HepG2 (cell line): ENCODE data around the gene MIB1. TPM values are rescaled to one million over a fixed set of nuclear protein-coding genes. Genes with fewer than 3 reads are reported as not detected.
A peak's percentile ranks its signal among the peaks of the same experiment; 100 is the strongest.

ENCODE experiments used
- ATAC-seq: fragments of 200-7000 bp; cut with Tn5 transposase; 3 replicates; pipeline ENCODE4 v1.9.1; 2020; ENCODE audit warnings: mild to moderate bottlenecking, moderate library complexity
- BruUV-seq: library from RNA; stranded (reverse); fragments of 400-500 nt; replicated peaks from 2 replicates; lab custom pipeline; 2021; lab: Mats Ljungman, UMichigan
- CTCF ChIA-PET: fragments of 300-600 bp; formaldehyde crosslinking; extraction: SDS; loops from one replicate; lab custom pipeline; 2021; ENCODE audit warnings: low total read pairs, inconsistent platforms, low intra/inter-chr PET ratio; lab: Yijun Ruan, JAX
- POLR2A ChIA-PET: fragments of 350-600 bp; sonication (Branson Sonifier 250); formaldehyde crosslinking; loops from one replicate; lab custom pipeline; 2020; ENCODE audit warnings: antibody characterized with exemption, inconsistent platforms; lab: Yijun Ruan, JAX
- DNase-seq: peaks from one replicate; pipeline ENCODE4 v3.0.0-alpha.2; 2015; ENCODE audit warnings: low spot score
- FAIRE-seq: peaks from 3 replicates; lab custom pipeline; 2011; peaks lifted over from hg19 to GRCh38; lab: Jason Lieb, UNC
- H2AFZ ChIP-seq: one replicate; pipeline ENCODE4 v1.6.1; 2011; ENCODE audit warnings: low read length, inconsistent platforms
- H3K27ac ChIP-seq: fragments of 300-600 bp; 3 replicates; pipeline ENCODE4 v1.8.0; 2011; ENCODE audit warnings: mixed run types, mild to moderate bottlenecking, mixed read lengths, low read length, inconsistent platforms; ENCODE audit not compliant: insufficient read depth; ENCODE audit errors: extremely low read length
- H3K27me3 ChIP-seq, 2 experiments: fragments of 200-600 bp in 1 of 2; 2 replicates in 1 of 2; 3 replicates in 1 of 2; pipeline versions ENCODE4 v1.6.0 to v1.8.0; 2011; ENCODE audit warnings: low read length in 2 of 2, mild to moderate bottlenecking in 2 of 2, moderate library complexity in 2 of 2, inconsistent platforms in 1 of 2; ENCODE audit not compliant: insufficient read depth in 2 of 2, control insufficient read depth in 1 of 2
- H3K36me3 ChIP-seq, 2 experiments: fragments of 200-600 bp in 1 of 2; replicated peaks in 1 of 2; 2 replicates in 1 of 2; 3 replicates in 1 of 2; pipeline versions ENCODE4 v1.5.1 to v1.8.0; 2011; ENCODE audit warnings: low read length in 2 of 2, inconsistent platforms in 1 of 2; ENCODE audit not compliant: insufficient read depth in 2 of 2, control insufficient read depth in 1 of 2
- H3K4me1 ChIP-seq: 2 replicates; pipeline ENCODE4 v1.5.1; 2012; ENCODE audit warnings: low read length, inconsistent platforms; ENCODE audit not compliant: insufficient read depth
- H3K4me2 ChIP-seq: 2 replicates; pipeline ENCODE4 v1.6.0; 2011; ENCODE audit warnings: low read depth, low read length, inconsistent platforms
- H3K4me3 ChIP-seq, 3 experiments: fragments of 200-600 bp in 1 of 3; sonication (generic), shearing (Covaris generic) in 1 of 3; replicated peaks in 1 of 3; 2 replicates each; pipeline ENCODE4 v1.5.1; 2011 to 2016; ENCODE audit warnings: low read length in 3 of 3, inconsistent platforms in 2 of 3, low read depth in 2 of 3, mild to moderate bottlenecking in 2 of 3, control low read depth in 1 of 3, mixed read lengths in 1 of 3; ENCODE audit not compliant: insufficient read depth in 1 of 3
- H3K79me2 ChIP-seq: one replicate; pipeline ENCODE4 v1.6.1; 2011; ENCODE audit warnings: low read length, inconsistent platforms; ENCODE audit not compliant: insufficient read depth
- H3K9ac ChIP-seq: 2 replicates; pipeline ENCODE4 v1.6.0; 2011; ENCODE audit warnings: mild to moderate bottlenecking, low read depth, low read length, inconsistent platforms; ENCODE audit not compliant: insufficient read depth
- H3K9me3 ChIP-seq: 2 replicates; pipeline ENCODE4 v1.5.1; 2012; ENCODE audit warnings: mild to moderate bottlenecking, low read length
- H4K20me1 ChIP-seq: 2 replicates; pipeline ENCODE4 v1.6.0; 2011; ENCODE audit warnings: inconsistent platforms, mild to moderate bottlenecking, low read length, moderate library complexity; ENCODE audit not compliant: insufficient read depth
- CHD4 ChIP-seq: fragments of 200-600 bp; sonication (generic); IDR thresholded peaks from 2 replicates; pipeline ENCODE4 v1.7.0; 2017; ENCODE audit warnings: mild to moderate bottlenecking, low read length, borderline replicate concordance
- HDAC1 ChIP-seq: sonication (generic); formaldehyde crosslinking; IDR thresholded peaks from 2 replicates; pipeline ENCODE4 v1.5.1; 2020; ENCODE audit warnings: mild to moderate bottlenecking, missing genetic modification reagents
- JUND ChIP-seq: sonication (generic); formaldehyde crosslinking; IDR thresholded peaks from 2 replicates; pipeline ENCODE4 v1.8.0; 2022; ENCODE audit warnings: mild to moderate bottlenecking, missing genetic modification reagents
- KLF12 ChIP-seq: sonication (generic); formaldehyde crosslinking; IDR thresholded peaks from 2 replicates; pipeline ENCODE4 v1.4.0; 2020; ENCODE audit warnings: missing genetic modification reagents, borderline replicate concordance
- KLF9 ChIP-seq: IDR thresholded peaks from 2 replicates; pipeline ENCODE4 v1.6.1; 2016; ENCODE audit warnings: low read depth
- MTF1 ChIP-seq: sonication (generic); formaldehyde crosslinking; IDR thresholded peaks from 2 replicates; pipeline ENCODE4 v1.5.0; 2020; ENCODE audit warnings: missing genetic modification reagents
- NFIC ChIP-seq: IDR thresholded peaks from 2 replicates; pipeline ENCODE4 v1.6.1; 2012; ENCODE audit warnings: mild to moderate bottlenecking, low read length, inconsistent platforms
- POLR2G ChIP-seq: fragments of 200-400 bp; formaldehyde crosslinking; IDR thresholded peaks from 2 replicates; pipeline ENCODE4 v1.6.1; 2018; ENCODE audit warnings: mild to moderate bottlenecking, low read depth, low read length, moderate library complexity
- SUZ12 ChIP-seq: fragments of 150-350 bp; IDR thresholded peaks from 2 replicates; pipeline ENCODE4 v1.6.1; 2014; ENCODE audit warnings: low read depth, low read length
- THAP11 ChIP-seq: IDR thresholded peaks from 2 replicates; pipeline ENCODE4 v1.6.1; 2016; ENCODE audit warnings: missing biosample characterization, missing genetic modification reagents
- YEATS2 ChIP-seq: sonication (generic); formaldehyde crosslinking; IDR thresholded peaks from 2 replicates; pipeline ENCODE4 v1.4.0; 2020; ENCODE audit warnings: missing genetic modification reagents, borderline replicate concordance
- ZMYM3 ChIP-seq: sonication (generic); formaldehyde crosslinking; IDR thresholded peaks from 2 replicates; pipeline ENCODE4 v1.5.1; 2020; ENCODE audit warnings: mild to moderate bottlenecking, missing genetic modification reagents
- ZNF232 ChIP-seq: sonication (generic); formaldehyde crosslinking; IDR thresholded peaks from 2 replicates; pipeline ENCODE4 v1.4.0; 2020; ENCODE audit warnings: missing genetic modification reagents, borderline replicate concordance
- ZNF614 ChIP-seq: IDR thresholded peaks from 2 replicates; pipeline ENCODE4 v1.6.1; 2018; ENCODE audit warnings: missing biosample characterization, missing genetic modification reagents, inconsistent platforms, borderline replicate concordance
- ZNF619 ChIP-seq: sonication (generic); formaldehyde crosslinking; IDR thresholded peaks from 2 replicates; pipeline ENCODE4 v1.4.0; 2020; ENCODE audit warnings: mild to moderate bottlenecking, missing genetic modification reagents
- ZNF629 ChIP-seq: sonication (generic); formaldehyde crosslinking; conservative IDR thresholded peaks from 2 replicates; pipeline ENCODE4 v1.5.0; 2020; ENCODE audit warnings: missing genetic modification reagents
- WGBS: methylation state at CpG from one replicate; pipeline ENCODE4 v1.1.6; 2017; ENCODE audit warnings: low lambda C conversion rate; 5-methylcytosine and 5-hydroxymethylcytosine counted together
- in situ Hi-C: cut with HindIII; loops from 2 replicates; pipeline ENCODE4 v1.10.0; 2017; ENCODE audit warnings: low pct_unique_long_range_greater_than_20kb; ENCODE audit not compliant: extremely low pct_ligation_motif_present
- intact Hi-C: fragments of 100-400 bp; cut with micrococcal nuclease; formaldehyde crosslinking; loops from one replicate; pipeline ENCODE4 v1.10.0; 2022; ENCODE audit not compliant: unreplicated experiment
- polyA plus RNA-seq, 8 experiments: library from polyadenylated mRNA; depleted of rRNA in 3 of 8; stranded (reverse) in 7 of 8; unstranded in 1 of 8; fragments of >200 nt; fragmentation: Illumina TruSeq in 4 of 8; extraction: Trizol in 4 of 8; gene quantifications; 2 replicates each; pipeline versions ENCODE4 v1.2.1 to v1.2.3, GENCODE V29; 2011 to 2016; ENCODE audit warnings: low read depth in 4 of 8, missing spikeins in 1 of 8, mixed read lengths in 1 of 8; ENCODE audit not compliant: insufficient read depth in 1 of 8
- total RNA-seq, 5 experiments: library from RNA; depleted of rRNA; stranded (reverse); fragments of >200 nt; fragmentation: Illumina TruSeq; extraction: Trizol; gene quantifications; 2 replicates each; pipeline ENCODE4 v1.2.3, GENCODE V29; 2016; ENCODE audit warnings: low read depth in 1 of 5

The MIB1 gene
- total and polyA plus RNA-seq, 2 of the 13 experiments (the other 11 are each of a cell fraction or from before 2014, with no cell fraction given): 12.0 to 47.0 TPM

DNA sequence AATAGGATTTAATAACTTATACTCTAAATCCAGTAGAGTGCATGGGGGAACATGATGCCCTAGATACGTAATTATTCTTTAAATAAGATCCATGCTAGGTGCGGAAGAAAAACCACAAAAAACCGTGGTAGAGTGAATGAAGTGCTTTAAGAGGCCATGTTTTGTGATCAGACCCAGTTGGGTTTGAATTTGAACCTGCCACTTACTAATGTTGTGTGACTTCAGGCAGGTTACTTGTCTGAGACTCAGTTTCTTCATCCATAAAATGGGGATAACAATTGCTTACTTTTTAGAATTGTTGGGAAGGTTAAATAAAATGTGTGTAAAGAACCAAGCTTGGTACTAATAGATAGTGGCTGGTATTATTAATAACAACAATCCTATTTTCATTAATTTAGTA lies 17.2 kb downstream of the MIB1 start:
- 98% methylated on average over 3 of the region's 3 CpGs for WGBS
- peaks cover 12% of the 10 kb centered on the region for H4K20me1 ChIP-seq
- H3K9me3 ChIP-seq: no peaks in the 10 kb centered on the region
- TF ChIP-seq ZMYM3 (CRISPR knock-in tag) (0 out of 2 replicates have a peak, but pooled peaks have one; percentile 17), CHD4 (peak; percentile 86; the same call in 1 of the 2 replicates), ZNF629 (CRISPR knock-in tag) (peak; percentile 91), YEATS2 (CRISPR knock-in tag) (no peak), ZNF232 (CRISPR knock-in tag) (no peak), SUZ12 (no peak), ZNF619 (no peak), HDAC1 (CRISPR knock-in tag) (no peak)
- POLR2A ChIA-PET: no interaction called here
- H3K4me3 ChIP-seq: no peak overlapping the region
- CTCF ChIA-PET: no interaction called here
- H3K27ac ChIP-seq: no peak overlapping the region
- no TSS peak for BruUV-seq
- in situ Hi-C loops: no loop called here
- no peak for FAIRE-seq
- H3K36me3 ChIP-seq: no peaks in the 10 kb centered on the region; a peak in 1 of 5 replicates
- no peak overlapping the region for H3K4me2 ChIP-seq
- peaks cover 78% of the 10 kb centered on the region for H3K79me2 ChIP-seq
- intact Hi-C loops: no loop called here
- no peak overlapping the region for H2AFZ ChIP-seq
- no peak overlapping the region for H3K9ac ChIP-seq
- ATAC-seq: no peak
- peaks cover 16% of the 10 kb centered on the region for H3K4me1 ChIP-seq
- no peaks in the 10 kb centered on the region for H3K27me3 ChIP-seq
- no peak for DNase-seq

DNA sequence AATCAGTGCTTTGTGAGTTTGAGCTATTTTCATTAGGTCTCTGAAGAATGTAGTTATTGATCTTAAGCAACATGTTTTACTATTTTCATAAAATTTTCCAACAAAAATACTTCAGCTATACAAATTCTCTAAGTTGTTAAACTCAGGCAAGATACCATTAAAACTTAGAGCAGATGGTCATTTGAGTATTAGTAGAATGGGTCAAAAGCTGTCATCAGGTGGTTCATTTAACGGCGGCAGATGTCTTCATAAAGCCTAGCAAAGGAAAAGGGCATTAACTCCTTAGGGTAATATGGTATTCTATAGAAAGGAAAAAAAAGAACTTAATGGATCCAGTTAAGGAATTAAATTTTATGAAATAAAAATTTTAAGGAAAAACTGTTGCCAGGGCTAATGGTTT lies 19.2 kb downstream of the MIB1 start:
- H2AFZ ChIP-seq: no peak overlapping the region
- no peaks in the 10 kb centered on the region for H3K9me3 ChIP-seq
- POLR2A ChIA-PET: no interaction called here
- no peak overlapping the region for H3K4me3 ChIP-seq
- TF ChIP-seq POLR2G: no peak
- TF ChIP-seq NFIC: no peak
- TF ChIP-seq THAP11 (CRISPR knock-in tag): no peak
- no peak for TF ChIP-seq MTF1
- TF ChIP-seq KLF12 (CRISPR knock-in tag): no peak
- no peak for TF ChIP-seq KLF9 (CRISPR knock-in tag)
- TF ChIP-seq ZNF614 (CRISPR knock-in tag): no peak
- no peak for TF ChIP-seq JUND (CRISPR knock-in tag)
- no peaks in the 10 kb centered on the region; a peak in 1 of 5 replicates for H3K36me3 ChIP-seq
- FAIRE-seq: no peak
- 93% methylated on average over 2 of the region's 2 CpGs for WGBS
- H3K9ac ChIP-seq: no peak overlapping the region
- H3K79me2 ChIP-seq: peaks cover 80% of the 10 kb centered on the region
- no peak for ATAC-seq
- H4K20me1 ChIP-seq: peaks cover 8% of the 10 kb centered on the region
- in situ Hi-C loops (no loop called here), intact Hi-C loops (no loop called here)
- no peak for DNase-seq
- BruUV-seq: no TSS peak
- H3K4me2 ChIP-seq: no peak overlapping the region
- H3K4me1 ChIP-seq: peaks cover 6% of the 10 kb centered on the region
- no peak overlapping the region for H3K27ac ChIP-seq
- no peaks in the 10 kb centered on the region for H3K27me3 ChIP-seq
- CTCF ChIA-PET: no interaction called here
